Activated naive CD4-positive, alpha-beta T cell treated with anti-CD3 and anti-CD28 coated beads, Interleukin-2, amount 50 U/mL, for 24 hours (primary cell): ENCODE measurements around the gene SCPEP1.
"Not testable (repeated sequence)": the region's sequence is repeated elsewhere in the genome, so short reads cannot be mapped to it uniquely, and the experiment has no call there.

Experiments
- H3K27ac Mint-ChIP-seq: one replicate; pipeline ENCODE4 v1.8.0; 2021; ENCODE audit warnings: mild to moderate bottlenecking, mixed read lengths
- H3K27me3 Mint-ChIP-seq: one replicate; pipeline ENCODE4 v1.8.0; 2021; ENCODE audit warnings: mixed read lengths
- H3K36me3 Mint-ChIP-seq: one replicate; pipeline ENCODE4 v1.8.0; 2021; ENCODE audit warnings: mixed read lengths
- H3K4me1 Mint-ChIP-seq: one replicate; pipeline ENCODE4 v1.8.0; 2021; ENCODE audit warnings: mixed read lengths
- H3K4me3 Mint-ChIP-seq: one replicate; pipeline ENCODE4 v1.8.0; 2021; ENCODE audit warnings: mild to moderate bottlenecking, mixed read lengths
- H3K9me3 Mint-ChIP-seq: one replicate; pipeline ENCODE4 v1.8.0; 2021; ENCODE audit warnings: mixed read lengths

The SCPEP1 gene

DNA sequence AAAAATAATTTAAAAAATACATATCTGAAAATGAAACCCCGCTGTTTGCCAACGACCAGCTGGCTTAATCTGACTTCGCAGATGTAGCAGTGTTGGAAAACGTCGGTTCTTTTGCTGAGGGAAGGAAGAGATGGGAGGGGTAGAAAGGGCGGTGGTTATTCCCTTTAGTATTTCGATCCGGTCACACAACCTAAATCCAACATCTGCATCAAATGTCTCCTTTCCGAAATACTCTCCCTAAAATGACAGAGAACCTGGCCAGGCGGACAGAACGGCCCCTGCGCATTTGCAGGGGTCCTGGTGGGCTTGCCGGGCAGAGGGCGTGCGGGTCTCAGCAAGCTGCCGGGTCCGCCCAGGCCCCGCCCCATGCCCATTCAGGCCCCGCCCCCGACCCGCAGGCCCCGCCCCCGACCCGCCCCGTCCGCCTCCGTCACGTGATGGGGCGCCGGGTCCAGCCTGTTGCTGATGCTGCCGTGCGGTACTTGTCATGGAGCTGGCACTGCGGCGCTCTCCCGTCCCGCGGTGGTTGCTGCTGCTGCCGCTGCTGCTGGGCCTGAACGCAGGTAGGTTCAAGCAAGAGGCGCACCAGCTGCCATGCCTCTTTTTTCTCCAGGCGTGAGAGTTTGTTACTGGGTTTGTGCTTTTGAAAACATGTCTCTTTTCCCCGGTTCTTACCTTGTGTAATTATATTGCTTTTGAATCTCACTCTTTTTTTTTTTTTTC, at the start of gene SCPEP1:
Gene SCPEP1, plus strand, starts transcription at position 459 of the 723 bp plus-strand sequence. Its CDS starts 29 bp downstream, at position 488.
- Mint-ChIP-seq H3K36me3 (no peaks in the 10 kb centered on the region), H3K9me3 (no peaks in the 10 kb centered on the region), H3K4me1 (peaks cover 24% of the 10 kb centered on the region), H3K4me3 (peak within 1 kb of the TSS; percentile 94), H3K27me3 (no peaks in the 10 kb centered on the region), H3K27ac (peak within 1 kb of the TSS; percentile 90)

DNA sequence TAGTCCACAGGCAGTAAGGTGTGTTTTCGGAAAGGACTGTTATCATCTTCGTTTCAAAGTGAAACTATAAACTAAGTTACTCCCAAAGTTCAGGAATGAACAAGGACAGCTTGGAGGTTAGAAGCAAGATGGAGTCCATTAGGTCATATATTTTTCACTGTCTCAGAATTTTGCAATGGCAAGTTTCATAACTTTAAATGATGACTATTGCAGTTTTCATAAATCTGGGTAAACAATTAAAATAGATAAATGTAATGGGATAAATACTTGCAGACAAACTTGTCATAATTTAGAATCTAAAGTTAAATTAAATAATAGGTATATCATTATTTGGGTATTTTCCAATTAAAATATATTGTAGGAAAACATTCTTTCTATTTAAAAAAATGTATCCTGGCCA, 49.3 kb upstream of the SCPEP1 start:
- no peak overlapping the region for H3K27ac Mint-ChIP-seq
- H3K27me3 Mint-ChIP-seq: no peaks in the 10 kb centered on the region

DNA sequence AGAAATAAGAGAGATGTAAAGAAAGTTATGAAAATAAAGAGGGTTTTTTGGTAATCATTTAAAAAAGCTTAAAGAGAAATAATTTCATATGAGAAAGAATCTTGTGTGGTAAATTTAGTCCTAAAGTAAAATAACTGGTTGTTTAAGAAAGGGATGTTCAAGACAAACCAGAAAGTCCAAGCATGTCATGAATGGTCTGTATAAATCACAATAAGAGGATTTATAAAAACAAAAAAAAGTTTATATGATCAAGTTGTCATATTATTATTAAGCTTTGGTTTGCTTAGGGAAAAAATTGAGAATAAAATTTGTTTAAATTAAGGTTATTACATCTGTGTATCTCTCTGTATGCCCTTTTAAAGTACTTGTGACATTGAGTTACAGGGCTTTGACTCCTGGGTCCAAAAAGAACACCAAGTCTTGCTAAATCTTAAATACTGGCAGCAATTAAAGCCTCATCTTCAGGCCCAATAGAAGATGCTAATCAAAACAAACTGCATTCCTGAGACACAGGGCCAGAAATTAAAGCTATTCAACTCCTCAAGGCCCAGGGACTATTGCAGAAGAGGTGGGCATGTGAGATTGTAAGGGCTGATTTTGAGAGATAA, 48.5 kb upstream of the SCPEP1 start:
- H3K27ac Mint-ChIP-seq: no peak overlapping the region

More for the DNA sequence above, 49.3 kb upstream of the SCPEP1 start:
- H3K9me3 Mint-ChIP-seq: no peaks in the 10 kb centered on the region
- H3K4me3 Mint-ChIP-seq: no peak overlapping the region
- no peaks in the 10 kb centered on the region for H3K4me1 Mint-ChIP-seq
- peaks cover 7% of the 10 kb centered on the region for H3K36me3 Mint-ChIP-seq

GRCh38 chr17:56930739-56931337, 47.1 kb upstream of the SCPEP1 start:
- Mint-ChIP-seq H3K4me3 (no peak overlapping the region), H3K27me3 (no peaks in the 10 kb centered on the region), H3K27ac (no peak overlapping the region), H3K36me3 (peaks cover 13% of the 10 kb centered on the region), H3K9me3 (no peaks in the 10 kb centered on the region), H3K4me1 (no peaks in the 10 kb centered on the region)

More for the DNA sequence above, 48.5 kb upstream of the SCPEP1 start:
- Mint-ChIP-seq H3K36me3 (peaks cover 11% of the 10 kb centered on the region), H3K4me3 (no peak overlapping the region), H3K9me3 (no peaks in the 10 kb centered on the region), H3K27me3 (no peaks in the 10 kb centered on the region), H3K4me1 (no peaks in the 10 kb centered on the region)

DNA sequence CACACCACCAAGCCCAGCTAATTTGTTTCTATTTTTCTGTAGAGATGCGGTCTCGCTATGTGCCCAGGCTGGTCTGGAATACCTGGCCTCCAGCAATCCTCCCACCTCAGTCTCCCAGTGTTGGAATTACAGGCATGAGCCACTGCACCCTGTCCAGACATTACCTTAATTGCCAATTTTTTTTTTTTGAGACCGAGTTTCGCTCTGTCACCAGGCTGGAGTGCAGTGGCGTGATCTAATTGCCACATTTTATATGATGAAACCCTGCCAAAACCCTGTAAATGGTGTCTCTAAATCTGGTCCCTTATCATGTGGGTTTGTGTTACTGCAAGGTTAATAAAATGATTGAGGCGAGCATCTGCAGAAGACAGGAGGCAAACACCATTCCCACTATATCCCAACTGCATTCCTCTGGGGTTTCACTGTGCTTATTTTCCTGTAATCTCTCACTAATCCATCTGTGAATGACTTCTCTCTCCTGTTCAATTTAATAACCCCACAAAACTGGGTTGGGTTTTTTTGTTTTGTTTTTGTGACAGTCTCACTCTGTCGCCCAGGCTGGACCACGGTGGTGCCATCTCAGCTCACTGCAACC, 44.7 kb upstream of the SCPEP1 start:
- Mint-ChIP-seq H3K4me1 (peaks cover 7% of the 10 kb centered on the region), H3K9me3 (no peaks in the 10 kb centered on the region), H3K27ac (no peak overlapping the region), H3K36me3 (peaks cover 22% of the 10 kb centered on the region), H3K4me3 (no peak overlapping the region), H3K27me3 (no peaks in the 10 kb centered on the region)

- H3K27me3 Mint-ChIP-seq: no peaks in the 10 kb centered on the region
- no peak overlapping the region for H3K27ac Mint-ChIP-seq
- no peak overlapping the region for H3K4me3 Mint-ChIP-seq
- H3K36me3 Mint-ChIP-seq: peaks cover 22% of the 10 kb centered on the region
- H3K4me1 Mint-ChIP-seq: peaks cover 7% of the 10 kb centered on the region
- H3K9me3 Mint-ChIP-seq: no peaks in the 10 kb centered on the region
Observed at GRCh38 chr17:56933868-56934267, 44.1 kb upstream of the SCPEP1 start.

- Mint-ChIP-seq H3K4me1 (peaks cover 7% of the 10 kb centered on the region), H3K27ac (no peak overlapping the region), H3K9me3 (no peaks in the 10 kb centered on the region), H3K4me3 (no peak overlapping the region), H3K36me3 (peaks cover 22% of the 10 kb centered on the region), H3K27me3 (no peaks in the 10 kb centered on the region)
Observed at GRCh38 chr17:56934280-56934679, 43.7 kb upstream of the SCPEP1 start.

DNA sequence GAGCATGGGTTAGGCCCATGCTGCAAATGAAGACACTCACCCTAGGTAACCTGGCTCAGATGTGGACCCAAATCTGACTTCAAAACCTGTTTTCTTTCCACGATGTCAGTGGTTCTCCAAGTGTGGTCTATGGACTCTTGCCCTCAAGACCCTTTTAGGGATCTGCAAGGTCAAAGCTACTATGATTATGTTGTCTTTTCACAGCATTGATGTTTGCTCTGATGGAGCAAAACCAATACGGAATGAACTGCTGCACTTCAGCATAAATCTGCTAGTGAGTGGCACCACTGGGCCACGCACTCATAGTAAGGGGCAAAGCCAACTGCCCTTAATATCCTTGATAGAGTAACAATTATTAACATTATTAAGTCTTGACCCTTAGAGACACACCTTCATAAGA, 42.5 kb upstream of the SCPEP1 start:
- Mint-ChIP-seq H3K4me1 (peaks cover 7% of the 10 kb centered on the region), H3K27me3 (no peaks in the 10 kb centered on the region), H3K9me3 (no peaks in the 10 kb centered on the region), H3K27ac (no peak overlapping the region), H3K4me3 (no peak overlapping the region), H3K36me3 (peaks cover 19% of the 10 kb centered on the region)

- no peaks in the 10 kb centered on the region for H3K9me3 Mint-ChIP-seq
- no peaks in the 10 kb centered on the region for H3K27me3 Mint-ChIP-seq
- H3K4me1 Mint-ChIP-seq: peaks cover 7% of the 10 kb centered on the region
- no peak overlapping the region for H3K27ac Mint-ChIP-seq
- no peak overlapping the region for H3K4me3 Mint-ChIP-seq
- H3K36me3 Mint-ChIP-seq: peaks cover 19% of the 10 kb centered on the region
Observed at GRCh38 chr17:56936697-56937322, 41.1 kb upstream of the SCPEP1 start.

DNA sequence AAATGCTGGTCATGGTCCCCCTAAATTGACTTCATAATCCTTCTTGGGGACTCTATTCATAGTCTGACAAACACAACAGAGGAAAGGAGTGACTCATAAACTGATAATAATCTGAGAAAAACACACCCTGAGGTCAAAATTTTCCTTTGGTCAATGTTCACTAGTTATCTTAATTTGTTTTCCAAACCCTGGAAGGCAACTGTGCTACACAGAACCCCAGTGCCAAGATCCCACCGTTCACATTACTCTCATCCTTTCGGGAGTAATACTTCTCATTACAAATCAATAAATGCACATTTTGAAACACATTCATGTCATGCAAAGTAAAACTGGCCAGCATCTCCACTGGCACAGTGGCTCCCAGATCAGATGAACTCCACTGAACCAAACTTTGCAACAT, 40.2 kb upstream of the SCPEP1 start:
- Mint-ChIP-seq H3K4me3 (no peak overlapping the region), H3K27me3 (no peaks in the 10 kb centered on the region), H3K27ac (no peak overlapping the region), H3K9me3 (no peaks in the 10 kb centered on the region), H3K36me3 (peaks cover 19% of the 10 kb centered on the region), H3K4me1 (peaks cover 7% of the 10 kb centered on the region)

DNA sequence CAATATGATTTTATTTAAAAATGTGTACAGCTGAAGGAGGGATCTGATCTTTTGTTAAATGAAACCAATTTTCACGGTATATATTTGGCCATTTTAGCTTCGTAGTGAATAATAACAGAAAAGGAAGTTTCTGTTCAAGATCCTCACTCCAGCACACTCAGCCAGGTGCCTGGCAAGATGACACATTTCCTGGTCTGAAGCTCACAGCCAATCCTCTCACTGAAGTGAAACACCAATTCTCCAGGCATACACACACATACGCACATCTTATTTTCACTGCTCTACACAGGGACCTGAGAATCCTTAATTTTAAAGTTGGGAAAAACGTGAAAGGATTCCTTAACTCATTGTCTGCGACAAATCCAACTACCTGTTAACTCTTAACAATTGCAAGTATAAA, 39.7 kb upstream of the SCPEP1 start:
- not testable (repeated sequence) for H3K27ac Mint-ChIP-seq, H3K9me3 Mint-ChIP-seq, H3K4me3 Mint-ChIP-seq, H3K27me3 Mint-ChIP-seq, H3K4me1 Mint-ChIP-seq
- peaks cover 21% of the 10 kb centered on the region for H3K36me3 Mint-ChIP-seq

GRCh38 chr17:56939869-56940484, 38.0 kb upstream of the SCPEP1 start:
- no peaks in the 10 kb centered on the region for H3K9me3 Mint-ChIP-seq
- no peak overlapping the region for H3K4me3 Mint-ChIP-seq
- peaks cover 12% of the 10 kb centered on the region for H3K36me3 Mint-ChIP-seq
- no peak overlapping the region for H3K27ac Mint-ChIP-seq
- H3K27me3 Mint-ChIP-seq: no peaks in the 10 kb centered on the region
- H3K4me1 Mint-ChIP-seq: peaks cover 7% of the 10 kb centered on the region

- Mint-ChIP-seq H3K27ac (no peak overlapping the region), H3K4me3 (no peak overlapping the region), H3K27me3 (no peaks in the 10 kb centered on the region), H3K9me3 (no peaks in the 10 kb centered on the region), H3K4me1 (no peaks in the 10 kb centered on the region), H3K36me3 (peaks cover 2% of the 10 kb centered on the region)
Observed at GRCh38 chr17:56943505-56944125, 34.3 kb upstream of the SCPEP1 start.

DNA sequence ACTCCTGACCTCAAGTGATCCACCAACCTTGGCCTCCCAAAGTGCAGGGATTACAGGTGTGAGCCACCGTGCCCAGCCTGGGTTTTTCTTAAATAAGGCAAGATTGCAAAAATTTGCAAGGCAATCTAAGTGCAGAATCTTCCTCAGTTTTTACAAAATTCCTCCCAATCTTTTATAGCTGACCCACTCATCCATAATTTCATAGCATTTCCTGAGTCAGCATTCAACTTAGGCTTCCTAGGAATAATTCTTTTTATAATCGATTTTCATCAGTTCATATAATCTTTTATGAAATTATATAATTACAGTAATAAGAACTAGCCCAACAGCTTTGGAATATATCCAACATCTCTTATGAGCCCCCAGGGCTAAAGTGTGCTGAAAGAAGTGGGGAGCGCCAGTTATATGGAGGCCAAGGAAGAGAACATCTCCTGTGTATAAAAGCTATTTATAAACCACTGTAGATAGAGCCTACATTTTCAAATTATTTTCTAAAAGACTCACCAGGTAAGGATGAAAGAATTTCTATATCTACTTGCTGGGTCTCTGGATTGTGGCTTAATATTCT, 31.9 kb upstream of the SCPEP1 start:
- H3K27me3 Mint-ChIP-seq: no peaks in the 10 kb centered on the region
- H3K36me3 Mint-ChIP-seq: peaks cover 6% of the 10 kb centered on the region
- peaks cover 7% of the 10 kb centered on the region for H3K4me1 Mint-ChIP-seq
- H3K9me3 Mint-ChIP-seq: no peaks in the 10 kb centered on the region
- H3K4me3 Mint-ChIP-seq: no peak overlapping the region
- no peak overlapping the region for H3K27ac Mint-ChIP-seq

- no peaks in the 10 kb centered on the region for H3K27me3 Mint-ChIP-seq
- peaks cover 7% of the 10 kb centered on the region for H3K4me1 Mint-ChIP-seq
- H3K4me3 Mint-ChIP-seq: no peak overlapping the region
- H3K27ac Mint-ChIP-seq: no peak overlapping the region
- H3K9me3 Mint-ChIP-seq: no peaks in the 10 kb centered on the region
- peaks cover 6% of the 10 kb centered on the region for H3K36me3 Mint-ChIP-seq
Observed at GRCh38 chr17:56947741-56948140, 30.2 kb upstream of the SCPEP1 start.
